ENCODE data around the gene VPS35.
"Not testable (repeated sequence)": the region's sequence is repeated elsewhere in the genome, so short reads cannot be mapped to it uniquely, and the experiment has no call there.

The VPS35 gene

DNA sequence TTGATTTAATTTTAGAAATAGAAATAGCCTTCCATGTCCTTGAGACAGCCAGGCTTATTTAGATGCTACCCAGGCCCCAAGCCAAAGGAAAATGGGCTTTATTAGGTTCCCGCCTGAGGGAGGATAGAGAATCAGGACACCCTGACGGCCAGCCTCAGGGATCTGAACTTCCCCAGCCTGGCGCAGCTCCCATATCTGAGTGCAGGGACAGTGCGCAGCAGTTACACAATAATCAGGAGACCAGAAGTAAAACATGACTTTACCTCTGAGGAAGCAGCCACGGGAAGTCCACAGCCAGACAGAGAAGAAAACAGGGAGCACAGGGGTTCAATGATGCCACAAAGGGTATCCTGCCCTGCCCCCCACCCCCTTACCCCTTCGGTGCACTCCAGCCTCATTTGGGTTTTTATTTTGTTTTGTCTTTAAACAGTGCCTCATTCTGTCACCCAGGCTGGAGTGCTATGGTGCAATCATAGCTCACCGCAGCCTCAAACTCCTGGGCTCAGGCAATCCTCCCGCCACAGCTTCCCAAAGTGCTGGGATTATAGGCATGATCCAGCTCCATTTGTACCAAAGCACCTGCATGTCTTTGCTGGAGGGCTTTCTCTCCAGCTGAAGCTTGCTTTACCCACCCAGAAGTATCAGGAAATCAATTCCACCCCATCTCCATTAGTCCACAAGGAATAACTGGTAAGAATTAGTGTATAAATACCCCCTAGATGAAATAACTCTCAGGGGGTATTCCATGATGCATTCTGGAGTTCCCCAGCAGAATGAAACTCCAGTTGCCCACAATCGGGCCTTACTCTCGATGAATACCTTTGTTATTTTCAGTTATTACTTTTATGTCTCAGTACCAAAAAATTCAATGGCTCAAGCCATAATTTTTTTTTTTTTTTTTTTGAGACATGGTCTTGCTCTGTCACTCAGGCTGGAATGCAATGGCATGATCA is 22.4 kb upstream of the VPS35 start:
- FAIRE-seq: no peak

DNA sequence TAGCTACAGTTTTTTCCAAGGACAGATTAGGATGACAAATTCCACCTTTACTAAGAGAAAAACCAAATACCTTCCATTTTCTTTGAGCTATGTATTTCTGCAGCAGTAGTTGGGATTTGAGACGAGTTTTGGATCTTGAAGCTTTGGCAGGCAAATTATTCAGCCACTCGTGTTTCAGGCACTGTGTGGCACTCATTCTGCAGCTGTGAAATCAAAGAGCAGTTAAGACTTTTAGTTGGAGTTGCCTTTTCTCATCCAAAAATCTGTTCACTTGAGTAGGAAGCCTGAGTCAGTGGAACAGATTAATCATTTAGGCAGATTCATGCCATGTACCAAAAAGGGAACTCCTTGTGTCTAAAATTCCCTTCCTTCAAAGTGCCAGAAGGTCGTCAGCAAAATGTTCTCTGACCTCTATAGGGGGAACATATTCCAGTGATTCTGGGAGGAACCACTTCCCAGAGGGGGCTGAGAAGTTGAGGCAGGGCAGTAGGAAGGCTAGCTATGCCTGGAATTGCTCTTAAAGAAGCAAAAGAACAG is 20.6 kb upstream of the VPS35 start:
- no peak for FAIRE-seq

DNA sequence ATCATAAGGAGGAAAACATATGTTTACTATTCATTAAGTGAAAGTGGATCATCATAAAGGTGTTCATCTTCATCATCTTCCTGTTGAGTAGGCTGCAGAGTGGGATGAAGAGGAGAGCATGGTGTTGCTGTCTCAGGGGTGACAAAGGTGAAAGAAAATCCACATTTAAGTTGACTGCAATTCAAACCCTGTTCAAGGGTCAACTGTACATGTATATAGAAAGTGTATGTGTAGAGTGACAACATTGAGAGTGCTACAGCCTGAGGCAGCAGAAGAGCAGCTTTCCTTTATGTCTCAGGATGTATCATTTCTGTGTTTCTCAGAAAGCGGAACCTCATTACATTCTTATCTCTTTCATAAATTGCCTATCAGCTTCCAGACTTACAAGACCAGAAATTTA is 17.7 kb upstream of the VPS35 start:
- FAIRE-seq: no peak

DNA sequence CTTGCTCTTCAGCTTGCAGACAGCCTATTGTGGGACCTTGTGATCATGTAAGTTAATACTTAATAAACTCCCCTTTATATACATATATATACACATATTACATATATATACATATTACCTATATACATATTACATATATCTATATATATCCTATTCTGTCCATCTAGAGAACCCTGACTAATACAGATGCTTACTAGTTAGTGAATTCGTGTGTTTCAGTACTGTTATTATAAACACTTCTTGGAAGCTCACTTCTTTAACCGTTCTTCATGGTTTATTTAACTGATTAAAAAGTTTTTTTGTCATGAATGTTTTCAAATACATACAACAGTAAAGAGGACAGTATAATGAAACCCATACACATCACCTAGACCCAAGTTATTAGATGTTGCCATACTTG is 13.1 kb upstream of the VPS35 start:
- FAIRE-seq: no peak

DNA sequence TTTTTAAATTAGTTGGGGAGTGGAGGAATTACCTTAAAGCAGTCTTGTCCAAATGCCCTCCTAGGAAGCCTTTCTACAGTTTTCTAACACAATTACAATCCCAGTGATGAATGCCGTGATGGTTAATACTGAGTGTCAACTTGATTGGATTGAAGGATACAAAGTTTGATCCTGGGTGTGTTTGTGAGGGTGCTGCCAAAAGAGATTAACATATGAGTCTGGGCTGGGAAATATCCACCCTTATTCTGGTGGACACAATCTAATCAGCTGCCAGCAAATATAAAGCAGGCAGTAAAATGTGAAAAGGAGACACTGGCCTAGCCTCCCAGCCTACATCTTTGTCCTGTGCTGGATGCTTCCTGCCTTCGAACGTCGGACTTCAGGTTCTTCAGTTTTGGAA is 12.6 kb upstream of the VPS35 start:
- no peak for FAIRE-seq

DNA sequence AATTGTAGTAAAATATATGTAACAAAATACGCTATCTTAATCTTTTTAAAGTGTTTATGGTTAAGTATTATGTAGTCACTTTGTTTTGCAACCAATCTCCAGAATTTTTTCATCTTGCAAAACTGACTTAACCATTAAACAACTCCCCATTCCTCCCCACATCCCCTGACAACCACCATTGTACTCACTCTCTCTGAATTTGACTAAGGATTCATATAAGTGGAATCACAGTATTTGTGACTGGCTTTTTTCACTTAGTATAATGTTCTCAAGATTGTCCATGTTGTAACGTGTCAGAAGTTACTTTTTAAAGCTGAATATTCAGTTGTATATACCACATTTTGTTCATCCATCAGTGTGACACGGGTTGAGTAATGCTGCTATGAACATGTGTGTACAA is 11.1 kb upstream of the VPS35 start:
- no peak for FAIRE-seq

DNA sequence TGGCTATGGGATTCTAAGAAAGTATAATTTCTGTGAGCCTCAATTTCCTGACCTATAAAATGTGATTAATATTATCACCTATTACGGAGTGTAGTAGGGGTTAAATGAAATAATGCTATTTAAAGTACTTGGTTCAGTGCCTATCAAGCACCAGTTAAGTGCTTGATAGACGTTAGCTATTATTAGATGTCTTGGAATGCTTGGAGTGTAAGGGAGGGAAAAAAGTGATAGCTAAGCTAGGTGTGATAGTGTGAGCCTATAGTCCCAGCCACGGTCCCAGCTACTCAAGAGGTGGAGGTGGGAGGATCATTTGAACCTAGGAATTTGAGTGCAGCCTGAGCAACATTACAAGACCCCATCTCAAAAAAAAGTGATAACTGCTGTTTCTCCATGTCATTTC is 8.0 kb upstream of the VPS35 start:
- no peak for FAIRE-seq

DNA sequence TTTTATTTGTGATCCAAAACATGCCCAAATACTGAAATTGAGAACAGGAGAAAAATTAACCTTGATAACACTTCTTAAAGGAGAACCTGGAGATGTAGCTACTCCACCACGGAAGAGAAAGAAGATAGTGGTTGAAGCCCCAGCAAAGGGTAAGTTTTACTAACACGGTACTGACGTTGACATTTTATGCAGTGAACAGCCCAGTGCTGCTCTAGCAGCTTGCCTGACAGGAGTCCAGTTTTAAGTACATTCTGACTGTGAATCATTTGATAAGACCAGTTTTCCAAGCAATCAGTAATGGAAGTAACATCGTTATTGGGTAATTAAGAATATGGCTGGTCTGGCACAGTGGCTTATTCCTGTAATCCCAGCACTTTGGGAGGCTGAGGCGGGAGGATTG is 7.0 kb upstream of the VPS35 start:
- no peak for FAIRE-seq

DNA sequence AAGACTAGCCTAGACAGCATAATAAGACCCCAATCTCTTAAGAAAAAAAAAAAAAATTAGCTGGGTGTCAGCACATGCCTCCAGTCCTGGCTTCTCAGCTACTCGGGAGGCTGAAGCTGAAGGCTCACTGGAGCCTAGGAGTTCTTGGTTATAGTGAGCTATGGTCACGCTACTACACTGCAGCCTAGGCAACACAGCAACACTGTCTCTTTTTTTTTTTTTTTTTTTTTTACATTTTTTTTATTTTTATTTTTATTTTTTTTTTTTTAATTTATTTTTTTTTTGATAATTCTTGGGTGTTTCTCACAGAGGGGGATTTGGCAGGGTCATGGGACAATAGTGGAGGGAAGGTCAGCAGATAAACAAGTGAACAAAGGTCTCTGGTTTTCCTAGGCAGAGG is 4.6 kb upstream of the VPS35 start:
- no peak for FAIRE-seq

DNA sequence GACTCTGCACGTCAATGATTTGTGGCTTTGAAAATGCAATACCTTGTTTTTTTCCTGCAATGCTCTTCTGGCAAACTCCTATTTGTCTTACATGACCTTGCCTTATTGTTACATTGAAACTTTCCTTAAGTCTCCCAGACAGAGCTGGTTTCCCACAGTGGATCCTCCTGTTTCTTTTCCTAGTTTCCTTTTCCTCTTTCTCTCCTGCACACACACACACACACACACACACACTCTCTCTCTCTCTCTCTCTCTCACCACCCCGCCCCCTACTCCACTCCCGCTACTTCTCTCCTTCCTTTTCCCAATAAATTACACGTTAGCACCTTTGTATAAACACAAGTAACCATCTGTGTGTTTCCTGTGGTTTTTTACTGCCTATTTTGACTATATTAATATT is 2.7 kb upstream of the VPS35 start:
- FAIRE-seq: no peak

DNA sequence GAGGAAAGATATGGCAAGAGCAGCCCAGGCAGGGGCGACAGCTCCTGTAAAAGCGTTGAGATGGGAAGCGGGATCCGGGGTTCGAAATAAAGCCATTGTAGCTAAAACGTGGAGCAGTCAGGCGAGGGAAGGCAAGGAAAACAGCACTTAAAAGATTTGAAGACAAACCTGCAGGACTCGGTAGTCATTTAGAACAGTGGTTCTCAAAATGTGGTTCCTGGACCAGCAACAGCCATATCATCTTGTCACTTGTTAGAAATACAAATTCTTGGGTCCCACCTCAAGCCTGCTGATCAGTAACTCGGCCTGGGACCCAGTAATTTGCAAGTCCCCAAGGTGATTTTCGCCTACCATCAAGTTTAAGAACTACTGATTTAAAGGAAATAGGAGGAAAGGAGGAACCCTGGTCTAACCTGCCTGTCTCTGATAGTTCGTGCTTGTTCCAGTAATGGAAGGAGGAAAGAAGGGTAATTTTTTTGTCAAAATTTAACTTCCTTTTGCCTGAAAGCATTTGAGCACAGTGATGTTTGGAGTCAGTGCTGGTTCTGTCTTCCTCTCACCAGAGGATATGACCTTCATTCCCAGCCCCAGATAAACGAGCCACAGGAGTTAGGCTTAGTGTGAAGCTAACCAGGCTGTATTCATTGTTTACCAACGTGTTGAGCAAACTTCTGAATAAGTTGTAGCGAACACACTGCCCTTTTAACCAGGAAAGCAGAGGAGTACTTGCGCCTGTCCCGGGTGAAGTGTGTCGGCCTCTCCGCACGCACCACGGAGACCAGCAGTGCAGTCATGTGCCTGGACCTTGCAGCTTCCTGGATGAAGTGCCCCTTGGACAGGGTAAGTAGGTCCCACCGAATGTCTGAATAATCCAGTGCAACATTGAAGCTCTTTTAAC is 1.6 kb upstream of the VPS35 start:
- no peak for FAIRE-seq

DNA sequence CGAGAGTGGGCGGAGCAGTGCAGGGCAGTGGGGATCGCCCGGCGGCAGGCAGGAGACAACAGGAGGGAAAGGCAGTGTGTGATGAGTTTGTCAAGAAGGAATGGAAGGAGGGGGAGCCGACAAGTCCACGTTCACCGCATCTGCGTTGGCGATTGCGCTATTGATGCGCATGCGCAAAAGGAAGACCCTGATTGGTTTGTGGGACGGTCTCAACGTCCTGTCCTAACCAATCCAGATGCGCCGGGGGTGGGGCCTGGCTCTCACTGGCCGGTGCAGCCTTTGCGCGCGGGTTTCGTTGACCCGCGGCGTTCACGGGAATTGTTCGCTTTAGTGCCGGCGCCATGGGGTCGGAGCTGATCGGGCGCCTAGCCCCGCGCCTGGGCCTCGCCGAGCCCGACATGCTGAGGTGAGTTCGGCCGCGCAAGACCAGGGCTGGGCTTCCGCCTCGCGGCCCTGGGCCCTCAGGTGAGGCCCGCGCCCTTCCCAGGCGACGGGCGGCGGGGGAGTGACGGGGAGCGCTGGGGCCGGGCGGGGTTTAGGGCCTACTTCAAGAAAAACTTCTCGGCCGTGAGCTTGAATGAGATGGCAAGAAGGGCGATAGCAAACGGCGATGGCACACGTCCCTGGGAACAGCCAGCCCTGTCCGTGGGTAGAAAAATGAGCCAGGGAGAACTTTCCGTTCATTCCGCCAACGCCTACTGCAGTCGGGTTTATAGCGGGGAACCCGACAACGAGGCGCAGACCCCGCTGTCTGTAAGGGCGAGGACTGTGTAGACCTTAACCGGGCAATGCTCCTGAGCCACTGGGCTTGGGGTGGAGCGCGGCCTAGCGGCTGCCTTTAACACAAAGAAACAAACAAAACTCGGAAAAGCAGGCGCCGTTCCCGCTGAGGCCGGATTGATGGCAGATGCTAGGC is 645 bp upstream of the VPS35 start, which contains the start of gene ORC6:
TSS of gene ORC6 (plus strand) at position 295 of the 916 bp plus-strand sequence. CDS start at position 342, 47 bp downstream.
- no peak for FAIRE-seq

DNA sequence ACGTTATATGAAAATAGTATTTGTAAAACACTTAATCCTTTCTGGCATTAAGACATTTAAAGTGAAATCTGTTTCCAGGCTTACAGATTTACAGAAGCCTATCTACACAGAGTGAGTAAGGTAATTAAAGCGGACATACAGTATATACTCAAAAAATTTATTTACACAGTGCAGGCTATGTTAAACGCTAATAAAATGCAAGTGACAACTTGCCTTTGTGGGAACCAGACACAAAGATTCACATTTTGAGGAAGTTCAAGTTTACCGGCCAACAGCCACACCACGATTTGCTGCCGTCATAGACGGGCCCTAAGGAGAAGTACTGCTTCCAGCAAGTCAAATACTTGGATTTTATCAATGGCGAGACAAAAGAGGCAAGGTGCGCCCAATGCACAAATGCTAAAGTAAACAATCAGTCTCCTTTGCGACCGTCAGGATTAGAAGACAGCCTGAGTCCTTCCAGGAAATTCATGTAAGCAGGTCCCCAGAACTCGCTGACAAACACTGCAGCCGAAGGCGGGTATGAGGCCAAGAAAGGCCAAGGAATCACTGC is 801 bp downstream of the VPS35 start:
- no peak for FAIRE-seq

DNA sequence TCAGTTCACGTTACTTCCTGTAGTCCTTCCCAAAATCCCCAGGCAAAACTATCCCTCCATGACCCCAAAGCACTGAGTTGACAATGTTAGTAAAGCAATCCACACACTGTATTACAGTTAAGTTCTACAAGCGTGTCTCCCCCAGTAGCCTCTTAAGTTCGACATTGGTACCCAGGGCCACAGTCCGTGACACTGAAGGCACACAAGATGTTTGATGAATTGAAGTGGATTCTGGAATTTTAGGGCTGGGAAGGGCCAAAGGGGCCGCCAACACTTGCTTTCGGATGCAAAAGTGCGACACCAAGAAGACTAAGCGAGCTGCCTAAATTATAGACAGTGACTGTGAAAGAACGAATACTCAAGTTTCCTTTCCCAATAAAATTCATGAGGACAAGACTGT is 1.5 kb downstream of the VPS35 start:
- FAIRE-seq: no peak

DNA sequence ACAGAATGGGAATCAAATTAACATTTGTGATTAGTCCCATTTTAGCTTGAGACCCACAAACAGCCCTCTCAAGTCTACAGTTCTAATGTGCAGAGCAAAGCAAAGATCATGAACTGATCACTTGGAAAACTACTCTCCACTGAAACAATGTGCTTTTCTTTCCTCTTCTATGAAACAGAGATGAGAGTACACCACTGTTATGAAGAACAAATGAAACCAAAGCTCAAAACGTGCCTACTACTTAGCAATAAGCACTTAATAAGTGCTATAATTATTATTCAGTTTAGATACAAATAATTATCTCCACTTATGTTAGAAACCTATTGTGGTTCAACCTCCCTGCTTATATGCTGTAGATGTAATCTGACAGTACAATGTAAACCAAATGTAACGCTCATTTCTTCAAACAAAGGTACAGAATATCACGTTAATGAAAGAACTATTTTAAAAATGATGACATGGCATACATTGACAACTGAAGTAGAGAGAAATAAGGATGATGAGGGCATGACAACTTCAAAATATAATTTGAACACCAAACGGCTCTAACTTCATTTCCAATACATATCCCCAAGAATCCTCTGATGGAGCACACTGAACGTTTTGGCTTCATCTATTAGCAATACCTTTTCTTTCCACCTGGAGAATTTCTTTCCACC is 2.0 kb downstream of the VPS35 start:
- FAIRE-seq: no peak

DNA sequence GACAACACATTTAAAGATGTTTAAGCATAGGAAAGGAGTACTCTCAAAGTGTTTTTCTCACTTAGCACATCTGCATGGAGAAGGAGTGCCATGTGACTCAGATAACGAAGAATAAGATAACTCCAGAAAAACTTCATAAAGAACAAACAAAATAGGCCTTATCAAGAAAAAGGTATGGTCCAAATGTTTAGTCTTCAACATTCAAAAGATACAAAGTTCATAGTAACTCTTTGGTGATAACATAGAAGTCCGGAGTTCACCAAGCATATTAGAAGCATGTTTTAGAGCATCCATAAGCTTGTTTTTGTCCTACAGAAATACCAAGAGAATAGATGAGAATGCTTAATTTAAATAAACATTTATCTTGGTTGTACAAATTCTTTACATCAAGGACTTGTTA is 7.1 kb downstream of the VPS35 start:
- not testable (repeated sequence) for FAIRE-seq

DNA sequence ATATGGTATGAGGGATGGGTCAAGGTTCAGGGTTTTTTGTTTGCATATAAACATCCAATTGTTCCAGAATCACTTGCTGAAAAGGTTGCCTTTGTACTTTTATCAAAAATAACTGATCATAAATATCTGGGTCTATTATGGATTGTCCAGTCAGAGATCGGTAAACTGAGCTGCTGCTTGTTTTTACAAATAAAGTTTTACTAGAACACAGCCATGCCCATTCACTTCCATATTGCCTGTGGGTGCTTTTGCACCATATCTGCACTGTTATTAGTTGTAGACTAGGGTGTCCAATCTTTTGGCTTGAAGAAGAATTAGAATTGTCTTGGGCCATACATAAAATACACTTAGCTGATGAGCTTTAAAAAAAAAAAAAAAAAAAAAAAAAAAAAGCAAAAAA is 11.0 kb downstream of the VPS35 start:
- FAIRE-seq: not testable (repeated sequence)

DNA sequence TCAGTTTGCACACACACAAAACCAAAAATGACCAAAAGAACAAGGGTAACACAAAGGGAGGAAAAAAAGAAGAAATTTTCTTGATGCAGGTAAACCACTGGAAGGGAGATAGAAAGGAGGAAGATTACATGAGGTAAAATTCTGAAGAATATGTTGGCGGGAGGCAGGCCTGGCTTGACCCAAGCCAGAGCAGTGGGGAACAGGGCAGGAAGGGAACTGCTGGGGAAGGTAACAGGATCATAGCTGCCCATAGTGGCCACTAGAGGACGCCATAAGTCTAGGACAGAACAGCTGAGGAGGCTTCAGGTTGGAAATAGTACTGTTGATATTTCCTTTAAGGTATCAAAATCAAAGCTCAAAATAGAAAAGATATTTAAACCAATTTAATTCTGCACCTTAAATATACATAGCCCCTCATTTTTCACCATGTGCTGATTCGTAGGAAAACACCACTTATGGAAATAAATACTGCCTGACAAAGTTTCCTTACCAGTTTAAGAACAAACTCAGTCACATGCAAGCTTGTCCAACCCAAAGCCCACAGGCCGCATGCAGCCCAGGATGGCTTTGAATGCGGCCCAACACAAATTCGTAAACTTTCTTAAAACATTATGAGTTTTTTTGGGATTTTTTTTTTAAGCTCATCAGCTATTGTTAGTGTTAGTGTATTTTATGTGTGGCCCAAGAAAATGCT is 15.5 kb downstream of the VPS35 start:
- peak; percentile 53 for FAIRE-seq

DNA sequence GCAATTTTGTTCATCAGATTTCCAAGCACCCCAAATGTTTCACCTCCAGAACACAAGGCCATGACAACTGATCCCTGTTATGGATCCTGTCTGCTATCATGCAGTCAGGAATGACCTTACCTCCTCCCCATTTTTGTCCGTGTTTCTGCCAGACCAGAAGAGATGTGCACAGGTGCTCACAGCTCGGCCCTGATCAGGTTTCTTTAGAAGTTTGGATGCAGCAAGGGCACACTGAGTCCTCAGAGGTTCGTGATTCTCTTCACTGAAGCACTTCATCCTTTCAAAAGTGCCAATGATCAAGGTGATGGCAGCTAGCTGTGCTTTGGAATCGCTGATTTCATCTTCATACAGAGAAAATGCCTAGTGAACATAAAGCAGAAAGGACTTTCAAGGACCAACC is 26.9 kb downstream of the VPS35 start:
- FAIRE-seq: no peak

DNA sequence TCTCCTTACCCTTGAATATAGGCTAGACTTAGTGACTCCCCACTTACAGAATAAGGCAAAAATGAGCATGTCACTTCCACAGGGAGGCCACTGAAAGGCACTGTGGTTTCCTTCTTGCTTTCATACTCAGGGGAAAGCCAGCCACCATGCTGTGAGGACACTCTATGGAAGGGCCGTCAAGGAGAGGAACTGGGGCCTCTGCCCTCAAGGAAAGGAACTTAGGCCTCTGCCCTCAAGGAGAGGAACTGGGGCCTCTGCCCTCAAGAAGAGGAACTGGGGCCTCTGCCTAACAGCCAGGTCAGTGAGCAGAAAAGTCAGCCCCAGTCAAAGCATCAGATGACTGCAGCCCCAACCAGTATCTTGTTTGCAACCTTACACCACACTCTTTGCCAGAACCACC is 30.1 kb downstream of the VPS35 start:
- no peak for FAIRE-seq

DNA sequence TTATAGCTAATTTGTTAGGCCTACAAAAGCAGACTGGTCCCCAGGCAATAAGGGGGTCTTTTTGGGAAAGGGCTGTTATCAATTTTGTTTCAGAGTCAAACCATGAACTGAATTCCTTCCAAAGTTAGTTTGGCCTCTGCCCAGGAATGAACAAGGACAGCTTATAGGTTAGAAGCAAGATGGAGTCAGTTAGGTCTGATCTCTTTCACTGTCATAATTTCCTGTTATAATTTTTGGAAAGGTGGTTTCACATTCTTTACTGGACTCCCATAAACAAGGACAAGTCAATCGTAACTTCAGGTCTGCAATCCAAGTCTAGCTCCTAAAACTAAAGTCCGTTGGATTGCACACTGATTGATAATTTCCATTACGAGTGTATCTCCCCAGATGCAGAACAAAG is 37.7 kb downstream of the VPS35 start:
- FAIRE-seq: no peak

Measured in TTC549 (cell line).